SK-N-SH treated with all-trans-retinoic acid at 6 μM for 48 hours (cell line): ENCODE data around the gene SETDB1.

Source experiments
- ATAC-seq: fragments of 200-7000 bp; cut with Tn5 transposase; 3 replicates; pipeline ENCODE4 v1.9.1; 2020; ENCODE audit warnings: mild to moderate bottlenecking, moderate library complexity
- ARNTL ChIP-seq: fragments of 450-650 bp; formaldehyde crosslinking; IDR thresholded peaks from 2 replicates; pipeline ENCODE4 v1.5.0; 2020; ENCODE audit warnings: low read depth, mild to moderate bottlenecking, moderate library complexity, borderline replicate concordance
- CREB5 ChIP-seq: fragments of 250-450 bp; sonication (Bioruptor Pico); IDR thresholded peaks from 2 replicates; pipeline ENCODE4 v1.5.1; 2020; ENCODE audit warnings: low read depth, mild to moderate bottlenecking, moderate library complexity
- CSRNP3 ChIP-seq: fragments of 250-450 bp; sonication (Bioruptor Pico); IDR thresholded peaks from 2 replicates; pipeline ENCODE4 v1.5.1; 2021; ENCODE audit warnings: mild to moderate bottlenecking, moderate library complexity
- GLIS3 ChIP-seq: fragments of 250-450 bp; sonication (Bioruptor Pico); IDR thresholded peaks from 2 replicates; pipeline ENCODE4 v1.5.0; 2020; ENCODE audit warnings: mild to moderate bottlenecking, moderate library complexity
- OSR1 ChIP-seq: fragments of 250-450 bp; sonication (Bioruptor Pico); IDR thresholded peaks from 2 replicates; pipeline ENCODE4 v1.8.0; 2022; ENCODE audit warnings: moderate library complexity, mild to moderate bottlenecking, inconsistent platforms
- PPARA ChIP-seq: fragments of 250-450 bp; sonication (Bioruptor Pico); IDR thresholded peaks from 2 replicates; pipeline ENCODE4 v1.5.0; 2020; ENCODE audit warnings: mild to moderate bottlenecking, borderline replicate concordance
- RARB ChIP-seq: fragments of 250-450 bp; sonication (Bioruptor Pico); IDR thresholded peaks from 2 replicates; pipeline ENCODE4 v1.8.0; 2021; ENCODE audit warnings: mild to moderate bottlenecking, moderate library complexity
- SNAI2 ChIP-seq: fragments of 250-450 bp; sonication (Bioruptor Pico); IDR thresholded peaks from 2 replicates; pipeline ENCODE4 v1.5.0; 2020; ENCODE audit warnings: mild to moderate bottlenecking, moderate library complexity
- TCF4 ChIP-seq: fragments of 250-450 bp; sonication (Bioruptor Pico); IDR thresholded peaks from 2 replicates; pipeline ENCODE4 v1.8.0; 2021; ENCODE audit warnings: mild to moderate bottlenecking, moderate library complexity, borderline replicate concordance
- TOX ChIP-seq: fragments of 250-450 bp; sonication (Bioruptor Pico); IDR thresholded peaks from 2 replicates; pipeline ENCODE4 v1.8.0; 2021; ENCODE audit warnings: mild to moderate bottlenecking, moderate library complexity, borderline replicate concordance
- ZC3H10 ChIP-seq: fragments of 250-450 bp; sonication (Bioruptor Pico); IDR thresholded peaks from 2 replicates; pipeline ENCODE4 v1.5.1; 2021; ENCODE audit warnings: mild to moderate bottlenecking, moderate library complexity
- ZFP3 ChIP-seq: fragments of 250-450 bp; sonication (Bioruptor Pico); IDR thresholded peaks from 2 replicates; pipeline ENCODE4 v1.5.0; 2020; ENCODE audit warnings: mild to moderate bottlenecking, moderate library complexity
- ZFP30 ChIP-seq: fragments of 450-650 bp; formaldehyde crosslinking; IDR thresholded peaks from 2 replicates; pipeline ENCODE4 v1.5.0; 2022; ENCODE audit warnings: mild to moderate bottlenecking, moderate library complexity
- ZNF565 ChIP-seq: fragments of 450-650 bp; formaldehyde crosslinking; conservative IDR thresholded peaks from 2 replicates; pipeline ENCODE4 v1.5.0; 2020; ENCODE audit warnings: low read depth, mild to moderate bottlenecking, moderate library complexity
- ZNF70 ChIP-seq: fragments of 450-650 bp; formaldehyde crosslinking; IDR thresholded peaks from 2 replicates; pipeline ENCODE4 v1.5.0; 2020; ENCODE audit warnings: mild to moderate bottlenecking, moderate library complexity
- ZNF8 ChIP-seq: fragments of 450-650 bp; formaldehyde crosslinking; IDR thresholded peaks from 2 replicates; pipeline ENCODE4 v1.5.0; 2020; ENCODE audit warnings: mild to moderate bottlenecking, moderate library complexity
- TF ChIP-seq, protein P1 (sequence below): fragments of 250-450 bp; sonication (Bioruptor Pico); IDR thresholded peaks from 2 replicates; pipeline ENCODE4 v1.5.0; 2020; ENCODE audit warnings: mild to moderate bottlenecking, moderate library complexity
- TF ChIP-seq, protein P2 (sequence below): fragments of 250-450 bp; sonication (Bioruptor Pico); IDR thresholded peaks from 2 replicates; pipeline ENCODE4 v1.8.0; 2021; ENCODE audit warnings: low read depth, mild to moderate bottlenecking, moderate library complexity, borderline replicate concordance
- TF ChIP-seq, protein P3 (sequence below): fragments of 250-450 bp; sonication (Bioruptor Pico); IDR thresholded peaks from 2 replicates; pipeline ENCODE4 v1.8.0; 2020; ENCODE audit warnings: mild to moderate bottlenecking, moderate library complexity, borderline replicate concordance

The SETDB1 gene

GRCh38 chr1:150987924-150988323, 61.8 kb downstream of the SETDB1 start (continued):
- TF ChIP-seq ZFP3 (CRISPR knock-in tag), result no peak
- TF ChIP-seq, protein P1, sequence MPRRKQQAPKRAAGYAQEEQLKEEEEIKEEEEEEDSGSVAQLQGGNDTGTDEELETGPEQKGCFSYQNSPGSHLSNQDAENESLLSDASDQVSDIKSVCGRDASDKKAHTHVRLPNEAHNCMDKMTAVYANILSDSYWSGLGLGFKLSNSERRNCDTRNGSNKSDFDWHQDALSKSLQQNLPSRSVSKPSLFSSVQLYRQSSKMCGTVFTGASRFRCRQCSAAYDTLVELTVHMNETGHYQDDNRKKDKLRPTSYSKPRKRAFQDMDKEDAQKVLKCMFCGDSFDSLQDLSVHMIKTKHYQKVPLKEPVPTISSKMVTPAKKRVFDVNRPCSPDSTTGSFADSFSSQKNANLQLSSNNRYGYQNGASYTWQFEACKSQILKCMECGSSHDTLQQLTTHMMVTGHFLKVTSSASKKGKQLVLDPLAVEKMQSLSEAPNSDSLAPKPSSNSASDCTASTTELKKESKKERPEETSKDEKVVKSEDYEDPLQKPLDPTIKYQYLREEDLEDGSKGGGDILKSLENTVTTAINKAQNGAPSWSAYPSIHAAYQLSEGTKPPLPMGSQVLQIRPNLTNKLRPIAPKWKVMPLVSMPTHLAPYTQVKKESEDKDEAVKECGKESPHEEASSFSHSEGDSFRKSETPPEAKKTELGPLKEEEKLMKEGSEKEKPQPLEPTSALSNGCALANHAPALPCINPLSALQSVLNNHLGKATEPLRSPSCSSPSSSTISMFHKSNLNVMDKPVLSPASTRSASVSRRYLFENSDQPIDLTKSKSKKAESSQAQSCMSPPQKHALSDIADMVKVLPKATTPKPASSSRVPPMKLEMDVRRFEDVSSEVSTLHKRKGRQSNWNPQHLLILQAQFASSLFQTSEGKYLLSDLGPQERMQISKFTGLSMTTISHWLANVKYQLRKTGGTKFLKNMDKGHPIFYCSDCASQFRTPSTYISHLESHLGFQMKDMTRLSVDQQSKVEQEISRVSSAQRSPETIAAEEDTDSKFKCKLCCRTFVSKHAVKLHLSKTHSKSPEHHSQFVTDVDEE (CRISPR knock-in tag), result no peak

DNA sequence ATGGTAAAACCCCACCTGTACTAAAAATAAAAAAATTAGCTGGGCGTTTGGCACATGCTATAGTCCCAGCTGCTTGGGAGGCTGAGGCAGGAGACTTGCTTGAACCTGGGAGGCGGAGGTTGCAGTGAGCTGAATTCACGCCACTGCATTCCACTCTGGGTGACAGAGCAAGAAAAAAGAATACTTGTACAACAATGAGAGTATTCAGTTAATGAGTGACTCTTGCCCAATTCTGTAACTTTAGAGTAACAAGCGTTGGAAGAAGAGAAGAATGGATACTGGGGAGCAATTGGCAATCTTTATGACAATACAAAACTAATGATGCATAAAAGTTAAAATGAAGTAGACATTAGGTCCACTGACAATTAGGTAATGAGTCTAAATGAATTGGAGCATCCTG, 66.5 kb downstream of the SETDB1 start:
- TF ChIP-seq OSR1 (CRISPR knock-in tag) (no peak), TOX (no peak), ZFP30 (no peak), ZNF70 (CRISPR knock-in tag) (no peak), PPARA (no peak), SNAI2 (no peak), ARNTL (CRISPR knock-in tag) (no peak)
- TF ChIP-seq, protein P1 (CRISPR knock-in tag), result no peak

DNA sequence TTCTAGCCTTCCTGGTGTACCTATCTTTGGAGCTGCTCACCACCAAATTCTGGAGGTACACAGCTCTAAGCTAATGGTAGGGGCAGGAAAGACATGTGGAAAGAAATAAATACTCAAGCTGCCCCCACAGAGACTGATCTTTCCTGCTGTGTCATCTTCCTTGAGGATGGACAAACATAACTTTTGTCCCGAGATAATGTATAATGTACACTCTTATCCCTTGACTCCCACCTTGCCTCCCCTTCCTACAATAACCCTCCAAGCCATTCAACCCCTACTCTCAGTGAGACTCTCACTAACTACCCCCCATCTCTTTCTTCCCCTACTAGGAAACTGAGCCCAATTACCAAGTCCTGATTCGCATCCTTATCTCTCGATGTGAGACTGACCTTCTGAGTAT, 68.1 kb downstream of the SETDB1 start:
- TF ChIP-seq TCF4 (CRISPR knock-in tag) (no peak), CREB5 (CRISPR knock-in tag) (no peak), OSR1 (CRISPR knock-in tag) (no peak), ZNF8 (CRISPR knock-in tag) (no peak), CSRNP3 (CRISPR knock-in tag) (no peak), RARB (no peak), GLIS3 (CRISPR knock-in tag) (no peak), ZNF565 (no peak), ZC3H10 (CRISPR knock-in tag) (no peak)
- TF ChIP-seq, protein P1 (CRISPR knock-in tag), result no peak
- TF ChIP-seq, protein P2, sequence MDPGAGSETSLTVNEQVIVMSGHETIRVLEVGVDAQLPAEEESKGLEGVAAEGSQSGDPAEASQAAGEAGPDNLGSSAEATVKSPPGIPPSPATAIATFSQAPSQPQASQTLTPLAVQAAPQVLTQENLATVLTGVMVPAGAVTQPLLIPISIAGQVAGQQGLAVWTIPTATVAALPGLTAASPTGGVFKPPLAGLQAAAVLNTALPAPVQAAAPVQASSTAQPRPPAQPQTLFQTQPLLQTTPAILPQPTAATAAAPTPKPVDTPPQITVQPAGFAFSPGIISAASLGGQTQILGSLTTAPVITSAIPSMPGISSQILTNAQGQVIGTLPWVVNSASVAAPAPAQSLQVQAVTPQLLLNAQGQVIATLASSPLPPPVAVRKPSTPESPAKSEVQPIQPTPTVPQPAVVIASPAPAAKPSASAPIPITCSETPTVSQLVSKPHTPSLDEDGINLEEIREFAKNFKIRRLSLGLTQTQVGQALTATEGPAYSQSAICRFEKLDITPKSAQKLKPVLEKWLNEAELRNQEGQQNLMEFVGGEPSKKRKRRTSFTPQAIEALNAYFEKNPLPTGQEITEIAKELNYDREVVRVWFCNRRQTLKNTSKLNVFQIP (CRISPR knock-in tag), result no peak
- TF ChIP-seq, protein P3, sequence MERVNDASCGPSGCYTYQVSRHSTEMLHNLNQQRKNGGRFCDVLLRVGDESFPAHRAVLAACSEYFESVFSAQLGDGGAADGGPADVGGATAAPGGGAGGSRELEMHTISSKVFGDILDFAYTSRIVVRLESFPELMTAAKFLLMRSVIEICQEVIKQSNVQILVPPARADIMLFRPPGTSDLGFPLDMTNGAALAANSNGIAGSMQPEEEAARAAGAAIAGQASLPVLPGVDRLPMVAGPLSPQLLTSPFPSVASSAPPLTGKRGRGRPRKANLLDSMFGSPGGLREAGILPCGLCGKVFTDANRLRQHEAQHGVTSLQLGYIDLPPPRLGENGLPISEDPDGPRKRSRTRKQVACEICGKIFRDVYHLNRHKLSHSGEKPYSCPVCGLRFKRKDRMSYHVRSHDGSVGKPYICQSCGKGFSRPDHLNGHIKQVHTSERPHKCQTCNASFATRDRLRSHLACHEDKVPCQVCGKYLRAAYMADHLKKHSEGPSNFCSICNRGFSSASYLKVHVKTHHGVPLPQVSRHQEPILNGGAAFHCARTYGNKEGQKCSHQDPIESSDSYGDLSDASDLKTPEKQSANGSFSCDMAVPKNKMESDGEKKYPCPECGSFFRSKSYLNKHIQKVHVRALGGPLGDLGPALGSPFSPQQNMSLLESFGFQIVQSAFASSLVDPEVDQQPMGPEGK, result no peak
- ATAC-seq, result no peak

More for the DNA sequence above, 66.5 kb downstream of the SETDB1 start:
- ATAC-seq, result no peak
